ENCODE results near the gene LRRC17.
"Not testable (repeated sequence)": the region's sequence is repeated elsewhere in the genome, so short reads cannot be mapped to it uniquely, and the experiment has no call there.

The LRRC17 gene

GRCh38 chr7:102961993-102962392 lies 49.2 kb downstream of the LRRC17 start:
- not testable (repeated sequence) for H3K9me3 ChIP-seq (ENCODE audit: control insufficient read depth, low read length); H3K4me1 ChIP-seq (ENCODE audit: control insufficient read depth, insufficient read depth, low read length); H3K36me3 ChIP-seq (ENCODE audit: control insufficient read depth, insufficient read depth, low read length); H3K4me3 ChIP-seq (ENCODE audit: low read length); H3K27me3 ChIP-seq (ENCODE audit: control insufficient read depth, insufficient read depth, low read length); H3K9ac ChIP-seq (ENCODE audit: low read length)

- Histone ChIP-seq H3K27me3 (ENCODE audit: control insufficient read depth, insufficient read depth, low read length) (no peaks in the 10 kb centered on the region), H3K9ac (ENCODE audit: low read length) (no peak overlapping the region), H3K4me1 (ENCODE audit: control insufficient read depth, insufficient read depth, low read length) (no peaks in the 10 kb centered on the region), H3K36me3 (ENCODE audit: control insufficient read depth, insufficient read depth, low read length) (no peaks in the 10 kb centered on the region), H3K9me3 (ENCODE audit: control insufficient read depth, low read length) (no peaks in the 10 kb centered on the region), H3K4me3 (ENCODE audit: low read length) (no peak overlapping the region)
These were observed 53.7 kb downstream of the LRRC17 start for GRCh38 chr7:102966465-102966864.

GRCh38 chr7:102967798-102968197 lies 55.0 kb downstream of the LRRC17 start:
- Histone ChIP-seq H3K4me1 (ENCODE audit: control insufficient read depth, insufficient read depth, low read length) (no peaks in the 10 kb centered on the region), H3K9me3 (ENCODE audit: control insufficient read depth, low read length) (no peaks in the 10 kb centered on the region), H3K36me3 (ENCODE audit: control insufficient read depth, insufficient read depth, low read length) (no peaks in the 10 kb centered on the region), H3K27me3 (ENCODE audit: control insufficient read depth, insufficient read depth, low read length) (no peaks in the 10 kb centered on the region), H3K9ac (ENCODE audit: low read length) (no peak overlapping the region), H3K4me3 (ENCODE audit: low read length) (no peak overlapping the region)

GRCh38 chr7:102973096-102973802 lies 60.4 kb downstream of the LRRC17 start:
- peaks cover 3% of the 10 kb centered on the region for H3K4me1 ChIP-seq (ENCODE audit: control insufficient read depth, insufficient read depth, low read length)
- H3K9ac ChIP-seq (ENCODE audit: low read length) = no peak overlapping the region
- no peaks in the 10 kb centered on the region for H3K36me3 ChIP-seq (ENCODE audit: control insufficient read depth, insufficient read depth, low read length)
- H3K9me3 ChIP-seq (ENCODE audit: control insufficient read depth, low read length) = no peaks in the 10 kb centered on the region
- H3K4me3 ChIP-seq (ENCODE audit: low read length) = no peak overlapping the region
- no peaks in the 10 kb centered on the region for H3K27me3 ChIP-seq (ENCODE audit: control insufficient read depth, insufficient read depth, low read length)

GRCh38 chr7:102974366-102975236 lies 61.8 kb downstream of the LRRC17 start:
- H3K4me3 ChIP-seq (ENCODE audit: low read length) = no peak overlapping the region
- H3K36me3 ChIP-seq (ENCODE audit: control insufficient read depth, insufficient read depth, low read length) = no peaks in the 10 kb centered on the region
- H3K4me1 ChIP-seq (ENCODE audit: control insufficient read depth, insufficient read depth, low read length) = peaks cover 3% of the 10 kb centered on the region
- no peak overlapping the region for H3K9ac ChIP-seq (ENCODE audit: low read length)
- no peaks in the 10 kb centered on the region for H3K27me3 ChIP-seq (ENCODE audit: control insufficient read depth, insufficient read depth, low read length)
- no peaks in the 10 kb centered on the region for H3K9me3 ChIP-seq (ENCODE audit: control insufficient read depth, low read length)

GRCh38 chr7:102975854-102976253 lies 63.1 kb downstream of the LRRC17 start:
- Histone ChIP-seq H3K9ac (ENCODE audit: low read length) (no peak overlapping the region), H3K9me3 (ENCODE audit: control insufficient read depth, low read length) (no peaks in the 10 kb centered on the region), H3K36me3 (ENCODE audit: control insufficient read depth, insufficient read depth, low read length) (no peaks in the 10 kb centered on the region), H3K4me1 (ENCODE audit: control insufficient read depth, insufficient read depth, low read length) (peaks cover 3% of the 10 kb centered on the region), H3K4me3 (ENCODE audit: low read length) (no peak overlapping the region), H3K27me3 (ENCODE audit: control insufficient read depth, insufficient read depth, low read length) (no peaks in the 10 kb centered on the region)

- H3K36me3 ChIP-seq (ENCODE audit: control insufficient read depth, insufficient read depth, low read length) = no peaks in the 10 kb centered on the region
- peaks cover 3% of the 10 kb centered on the region for H3K4me1 ChIP-seq (ENCODE audit: control insufficient read depth, insufficient read depth, low read length)
- H3K9ac ChIP-seq (ENCODE audit: low read length) = no peak overlapping the region
- H3K27me3 ChIP-seq (ENCODE audit: control insufficient read depth, insufficient read depth, low read length) = no peaks in the 10 kb centered on the region
- no peaks in the 10 kb centered on the region for H3K9me3 ChIP-seq (ENCODE audit: control insufficient read depth, low read length)
- H3K4me3 ChIP-seq (ENCODE audit: low read length) = no peak overlapping the region
These were observed 63.7 kb downstream of the LRRC17 start for GRCh38 chr7:102976493-102976892.

GRCh38 chr7:102977586-102977985 lies 64.8 kb downstream of the LRRC17 start:
- not testable (repeated sequence) for H3K9me3 ChIP-seq (ENCODE audit: control insufficient read depth, low read length)

GRCh38 chr7:102978284-102978683 lies 65.5 kb downstream of the LRRC17 start:
- H3K4me1 ChIP-seq (ENCODE audit: control insufficient read depth, insufficient read depth, low read length) = peaks cover 3% of the 10 kb centered on the region
- no peaks in the 10 kb centered on the region for H3K9me3 ChIP-seq (ENCODE audit: control insufficient read depth, low read length)
- H3K9ac ChIP-seq (ENCODE audit: low read length) = no peak overlapping the region
- no peaks in the 10 kb centered on the region for H3K36me3 ChIP-seq (ENCODE audit: control insufficient read depth, insufficient read depth, low read length)
- no peaks in the 10 kb centered on the region for H3K27me3 ChIP-seq (ENCODE audit: control insufficient read depth, insufficient read depth, low read length)
- no peak overlapping the region for H3K4me3 ChIP-seq (ENCODE audit: low read length)

More at GRCh38 chr7:102977586-102977985, 64.8 kb downstream of the LRRC17 start:
- not testable (repeated sequence) for H3K36me3 ChIP-seq (ENCODE audit: control insufficient read depth, insufficient read depth, low read length); H3K27me3 ChIP-seq (ENCODE audit: control insufficient read depth, insufficient read depth, low read length); H3K9ac ChIP-seq (ENCODE audit: low read length); H3K4me1 ChIP-seq (ENCODE audit: control insufficient read depth, insufficient read depth, low read length); H3K4me3 ChIP-seq (ENCODE audit: low read length)

GRCh38 chr7:102979670-102980069 lies 66.9 kb downstream of the LRRC17 start:
- H3K27me3 ChIP-seq (ENCODE audit: control insufficient read depth, insufficient read depth, low read length) = no peaks in the 10 kb centered on the region
- H3K36me3 ChIP-seq (ENCODE audit: control insufficient read depth, insufficient read depth, low read length) = no peaks in the 10 kb centered on the region
- peaks cover 3% of the 10 kb centered on the region for H3K4me1 ChIP-seq (ENCODE audit: control insufficient read depth, insufficient read depth, low read length)
- H3K9me3 ChIP-seq (ENCODE audit: control insufficient read depth, low read length) = no peaks in the 10 kb centered on the region
- H3K4me3 ChIP-seq (ENCODE audit: low read length) = no peak overlapping the region
- no peak overlapping the region for H3K9ac ChIP-seq (ENCODE audit: low read length)

- H3K9me3 ChIP-seq (ENCODE audit: control insufficient read depth, low read length) = no peaks in the 10 kb centered on the region
- H3K4me1 ChIP-seq (ENCODE audit: control insufficient read depth, insufficient read depth, low read length) = peaks cover 3% of the 10 kb centered on the region
- no peak overlapping the region for H3K4me3 ChIP-seq (ENCODE audit: low read length)
- H3K9ac ChIP-seq (ENCODE audit: low read length) = no peak overlapping the region
- H3K27me3 ChIP-seq (ENCODE audit: control insufficient read depth, insufficient read depth, low read length) = no peaks in the 10 kb centered on the region
- no peaks in the 10 kb centered on the region for H3K36me3 ChIP-seq (ENCODE audit: control insufficient read depth, insufficient read depth, low read length)
These were observed 68.7 kb downstream of the LRRC17 start for GRCh38 chr7:102981451-102981850.

- Histone ChIP-seq H3K9ac (ENCODE audit: low read length) (no peak overlapping the region), H3K36me3 (ENCODE audit: control insufficient read depth, insufficient read depth, low read length) (no peaks in the 10 kb centered on the region), H3K9me3 (ENCODE audit: control insufficient read depth, low read length) (no peaks in the 10 kb centered on the region), H3K4me1 (ENCODE audit: control insufficient read depth, insufficient read depth, low read length) (peaks cover 3% of the 10 kb centered on the region), H3K27me3 (ENCODE audit: control insufficient read depth, insufficient read depth, low read length) (no peaks in the 10 kb centered on the region), H3K4me3 (ENCODE audit: low read length) (no peak overlapping the region)
These were observed 69.4 kb downstream of the LRRC17 start for GRCh38 chr7:102982235-102982634.

All from mucosa of stomach (tissue), 1 donor.